GM12801 (cell line): ENCODE results near the gene FAM170B.

Experiments used
- CTCF ChIP-seq: IDR thresholded peaks from one replicate; pipeline ENCODE4 v1.5.1; 2011; ENCODE audit warnings: control low read depth; ENCODE audit not compliant: insufficient read length; ENCODE audit errors: extremely low read depth

FAM170B gene

GRCh38 chr10:49128854-49129253 lies 5.0 kb downstream of the FAM170B start:
- TF ChIP-seq CTCF, result no peak

- TF ChIP-seq CTCF, result no peak
These were observed 9.6 kb downstream of the FAM170B start for GRCh38 chr10:49123981-49124950.

- TF ChIP-seq CTCF, result no peak
These were observed 12.9 kb downstream of the FAM170B start for GRCh38 chr10:49120911-49121310.

GRCh38 chr10:49119746-49120145 lies 14.1 kb downstream of the FAM170B start:
- TF ChIP-seq CTCF, result no peak

GRCh38 chr10:49118430-49119074 lies 15.3 kb downstream of the FAM170B start:
- no peak for TF ChIP-seq CTCF

- TF ChIP-seq CTCF, result no peak
These were observed 16.3 kb downstream of the FAM170B start for GRCh38 chr10:49117376-49118070.
